ENCODE measurements around the gene RPS3.

GRCh38 chr11:75441804-75442132 is 42.5 kb downstream of the RPS3 start:
- TF ChIP-seq POLR2A (IDR thresholded peaks at IDR 0.05) = no peak
- TF ChIP-seq, protein P1, sequence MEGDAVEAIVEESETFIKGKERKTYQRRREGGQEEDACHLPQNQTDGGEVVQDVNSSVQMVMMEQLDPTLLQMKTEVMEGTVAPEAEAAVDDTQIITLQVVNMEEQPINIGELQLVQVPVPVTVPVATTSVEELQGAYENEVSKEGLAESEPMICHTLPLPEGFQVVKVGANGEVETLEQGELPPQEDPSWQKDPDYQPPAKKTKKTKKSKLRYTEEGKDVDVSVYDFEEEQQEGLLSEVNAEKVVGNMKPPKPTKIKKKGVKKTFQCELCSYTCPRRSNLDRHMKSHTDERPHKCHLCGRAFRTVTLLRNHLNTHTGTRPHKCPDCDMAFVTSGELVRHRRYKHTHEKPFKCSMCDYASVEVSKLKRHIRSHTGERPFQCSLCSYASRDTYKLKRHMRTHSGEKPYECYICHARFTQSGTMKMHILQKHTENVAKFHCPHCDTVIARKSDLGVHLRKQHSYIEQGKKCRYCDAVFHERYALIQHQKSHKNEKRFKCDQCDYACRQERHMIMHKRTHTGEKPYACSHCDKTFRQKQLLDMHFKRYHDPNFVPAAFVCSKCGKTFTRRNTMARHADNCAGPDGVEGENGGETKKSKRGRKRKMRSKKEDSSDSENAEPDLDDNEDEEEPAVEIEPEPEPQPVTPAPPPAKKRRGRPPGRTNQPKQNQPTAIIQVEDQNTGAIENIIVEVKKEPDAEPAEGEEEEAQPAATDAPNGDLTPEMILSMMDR (IDR thresholded peaks at IDR 0.05) = no peak
